HL-60 (cell line): ENCODE data around the gene BPNT1.
A peak's percentile ranks its signal among the peaks of the same experiment; 100 is the strongest.

Experiments
- DNase-seq, 2 experiments: peaks; one replicate each; pipeline ENCODE4 v3.0.0-alpha.2; 2010 to 2020; ENCODE audit warnings: low read depth in 1 of 2, low spot score in 1 of 2
- H3K27ac ChIP-seq: fragments of 250-450 bp; sonication (Bioruptor Pico); replicated peaks from 2 replicates; pipeline ENCODE4 v1.5.1; 2020; ENCODE audit warnings: mild to moderate bottlenecking, moderate library complexity
- H3K27me3 ChIP-seq: fragments of 250-450 bp; sonication (Bioruptor Pico); 2 replicates; pipeline ENCODE4 v1.5.1; 2021; ENCODE audit warnings: mild to moderate bottlenecking, moderate library complexity; ENCODE audit not compliant: insufficient read depth, poor library complexity, severe bottlenecking
- H3K4me3 ChIP-seq: replicated peaks from 2 replicates; pipeline ENCODE4 v1.5.1; 2011; ENCODE audit warnings: mild to moderate bottlenecking, control low read depth, low read length; ENCODE audit not compliant: insufficient read depth
- CTCF ChIP-seq: IDR thresholded peaks from one replicate; pipeline ENCODE4 v1.5.1; 2011; ENCODE audit warnings: low read length, control low read depth, inconsistent platforms; ENCODE audit not compliant: insufficient read depth
- microRNA-seq: library from miRNA; unstranded; fragments of <30 nt; microRNA quantifications from one replicate; pipeline ENCODE4, GENCODE V29; 2018

Gene BPNT1

DNA sequence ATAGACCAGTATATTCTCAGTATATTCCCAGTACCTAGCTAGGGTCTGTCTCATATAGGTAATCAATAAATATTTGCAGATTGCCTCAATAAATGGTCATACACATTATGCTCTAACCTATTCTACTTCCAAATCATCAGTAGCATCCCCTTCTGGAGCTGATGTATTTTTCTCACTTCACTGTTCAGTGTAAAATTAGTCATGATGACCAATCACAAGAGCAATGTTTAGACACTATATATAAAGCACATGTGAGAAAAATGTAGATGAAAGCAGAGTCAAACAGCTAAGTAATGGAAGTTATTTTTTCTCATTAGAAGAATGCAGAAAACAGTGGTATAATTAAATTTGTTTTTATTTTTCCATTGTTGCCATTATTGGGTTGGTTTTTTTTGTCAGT, 78.0 kb downstream of the BPNT1 start:
- no peaks in the 10 kb centered on the region for H3K27me3 ChIP-seq
- H3K4me3 ChIP-seq = no peak overlapping the region
- no peak for TF ChIP-seq CTCF
- no peak overlapping the region for H3K27ac ChIP-seq
- no peak for DNase-seq

Small RNAs within 50 kb of the gene (microRNA-seq; reads per million reads assigned to microRNA genes)
- gene MIR194-1 (7.8 reads per million, percentile 25 among the genes with 10 or more reads in this experiment), gene MIR215 (13.3 reads per million, percentile 37 among the genes with 10 or more reads in this experiment)
